Tibial artery (tissue), 4 donors: ENCODE results near the gene RAPGEF3.

ENCODE experiments used
- DNase-seq, 2 donors: peaks; one replicate each; pipeline ENCODE4 v3.0.0-alpha.2; 2019
- H3K27ac ChIP-seq, 2 donors: fragments of 200-600 bp; sonication (generic) in 1 of 2; 1 replicate in 1 of 2; 2 replicates in 1 of 2; pipeline ENCODE4 v1.5.1; 2018 to 2019; ENCODE audit warnings: mild to moderate bottlenecking in 1 of 2
- H3K27me3 ChIP-seq, 2 donors: fragments of 200-600 bp; sonication (generic) in 1 of 2; one replicate each; pipeline versions ENCODE4 v1.5.1 to v1.6.0; 2016 to 2019
- H3K36me3 ChIP-seq, 3 donors: fragments of 200-600 bp; sonication (generic) in 2 of 3; one replicate each; pipeline ENCODE4 v1.5.1; 2016 to 2019; ENCODE audit warnings: mild to moderate bottlenecking in 2 of 3
- H3K4me1 ChIP-seq, 4 donors: fragments of 200-600 bp; sonication (generic) in 2 of 4; 1 replicate in 3 of 4; 2 replicates in 1 of 4; pipeline ENCODE4 v1.5.1; 2016 to 2019
- H3K4me3 ChIP-seq, 2 donors: fragments of 200-600 bp; sonication (generic) in 1 of 2; 1 replicate in 1 of 2; 2 replicates in 1 of 2; pipeline ENCODE4 v1.5.1; 2018 to 2019; ENCODE audit warnings: mild to moderate bottlenecking in 2 of 2
- H3K9me3 ChIP-seq, 3 donors: fragments of 200-600 bp; sonication (generic) in 1 of 3; one replicate each; pipeline ENCODE4 v1.5.1; 2016 to 2019
- intact Hi-C: fragments of 100-400 bp; cut with DNase I; formaldehyde crosslinking; loops from one replicate; pipeline ENCODE4 v1.15.0; 2023; ENCODE audit warnings: low total_unique reads
- TF ChIP-seq, protein P1 (sequence below), 2 experiments: fragments of 200-600 bp in 1 of 2; fragments of 450-650 bp in 1 of 2; IDR thresholded peaks; one replicate each; pipeline ENCODE4 v1.5.1; 2017 to 2019; ENCODE audit warnings: antibody characterized with exemption in 2 of 2, mild to moderate bottlenecking in 1 of 2, moderate library complexity in 1 of 2

The RAPGEF3 gene

GRCh38 chr12:47704719-47705118 is 54.0 kb downstream of the RAPGEF3 start:
- Histone ChIP-seq H3K36me3 (peaks cover 8 to 11% (median 9%) of the 10 kb centered on the region in 3 donors), H3K4me1 (peaks cover 0 to 18% (median 6%) of the 10 kb centered on the region in 4 donors), H3K27me3 (no peaks in the 10 kb centered on the region), H3K27ac (no peak overlapping the region), H3K9me3 (no peaks in the 10 kb centered on the region), H3K4me3 (peak overlapping the region; percentile 90 to 94)
- no peak for DNase-seq
- TF ChIP-seq, protein P1, sequence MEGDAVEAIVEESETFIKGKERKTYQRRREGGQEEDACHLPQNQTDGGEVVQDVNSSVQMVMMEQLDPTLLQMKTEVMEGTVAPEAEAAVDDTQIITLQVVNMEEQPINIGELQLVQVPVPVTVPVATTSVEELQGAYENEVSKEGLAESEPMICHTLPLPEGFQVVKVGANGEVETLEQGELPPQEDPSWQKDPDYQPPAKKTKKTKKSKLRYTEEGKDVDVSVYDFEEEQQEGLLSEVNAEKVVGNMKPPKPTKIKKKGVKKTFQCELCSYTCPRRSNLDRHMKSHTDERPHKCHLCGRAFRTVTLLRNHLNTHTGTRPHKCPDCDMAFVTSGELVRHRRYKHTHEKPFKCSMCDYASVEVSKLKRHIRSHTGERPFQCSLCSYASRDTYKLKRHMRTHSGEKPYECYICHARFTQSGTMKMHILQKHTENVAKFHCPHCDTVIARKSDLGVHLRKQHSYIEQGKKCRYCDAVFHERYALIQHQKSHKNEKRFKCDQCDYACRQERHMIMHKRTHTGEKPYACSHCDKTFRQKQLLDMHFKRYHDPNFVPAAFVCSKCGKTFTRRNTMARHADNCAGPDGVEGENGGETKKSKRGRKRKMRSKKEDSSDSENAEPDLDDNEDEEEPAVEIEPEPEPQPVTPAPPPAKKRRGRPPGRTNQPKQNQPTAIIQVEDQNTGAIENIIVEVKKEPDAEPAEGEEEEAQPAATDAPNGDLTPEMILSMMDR (IDR thresholded peaks at IDR 0.05) = no peak
- intact Hi-C loops = no loop called here

DNA sequence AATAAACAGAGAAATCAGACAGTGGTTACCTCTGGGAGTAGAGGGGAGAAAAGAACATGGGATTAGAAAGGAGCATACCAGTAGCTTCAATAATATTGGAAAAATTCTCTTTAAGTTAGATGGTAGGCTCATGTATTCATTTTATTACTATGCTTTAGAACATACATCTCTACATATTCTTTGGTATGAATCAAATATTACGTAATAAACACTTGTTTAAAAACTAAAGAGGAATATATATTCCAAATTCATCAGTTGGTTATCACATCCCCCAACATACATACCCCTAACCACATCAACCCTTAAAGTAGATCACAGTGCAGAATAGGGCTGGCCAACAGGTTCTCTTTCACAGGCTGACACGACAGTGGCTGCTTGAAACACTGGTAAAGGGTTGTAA is 58.4 kb downstream of the RAPGEF3 start:
- peaks cover 13 to 42% (median 32%) of the 10 kb centered on the region in 3 donors for H3K36me3 ChIP-seq
- H3K27ac ChIP-seq = no peak overlapping the region
- H3K4me3 ChIP-seq = no peak overlapping the region
- peaks cover 0 to 12% (median 5%) of the 10 kb centered on the region in 4 donors for H3K4me1 ChIP-seq
- intact Hi-C loops = no loop called here
- no peaks in the 10 kb centered on the region for H3K27me3 ChIP-seq
- TF ChIP-seq, protein P1 (IDR thresholded peaks at IDR 0.05) = no peak
- no peak for DNase-seq
- H3K9me3 ChIP-seq = no peaks in the 10 kb centered on the region

DNA sequence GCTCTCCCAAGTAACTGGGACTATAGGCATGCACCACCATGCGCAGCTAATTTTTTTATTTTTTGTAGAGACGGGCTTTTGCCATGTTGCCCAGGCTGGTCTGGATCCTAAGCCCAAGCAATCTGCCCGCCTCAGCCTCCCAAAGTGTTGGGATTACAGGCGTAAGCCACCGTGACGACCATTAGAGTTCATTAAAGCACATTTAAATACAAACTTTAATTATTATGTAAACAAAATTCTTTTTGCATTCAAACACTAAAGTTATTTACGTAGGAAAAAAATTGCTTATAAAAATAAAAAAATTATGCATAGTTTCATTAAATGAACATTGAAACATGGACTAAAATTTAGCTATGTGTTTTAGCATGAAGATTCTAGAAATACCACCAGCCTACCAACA is 60.0 kb downstream of the RAPGEF3 start:
- intact Hi-C loops = no loop called here
- DNase-seq = no peak
- H3K4me1 ChIP-seq = peaks cover 0 to 5% (median 0%) of the 10 kb centered on the region in 4 donors
- H3K27me3 ChIP-seq = no peaks in the 10 kb centered on the region
- no peak overlapping the region for H3K4me3 ChIP-seq
- no peaks in the 10 kb centered on the region for H3K9me3 ChIP-seq
- H3K36me3 ChIP-seq = peaks cover 16 to 47% (median 32%) of the 10 kb centered on the region in 3 donors
- TF ChIP-seq, protein P1 (IDR thresholded peaks at IDR 0.05) = no peak
- no peak overlapping the region for H3K27ac ChIP-seq

DNA sequence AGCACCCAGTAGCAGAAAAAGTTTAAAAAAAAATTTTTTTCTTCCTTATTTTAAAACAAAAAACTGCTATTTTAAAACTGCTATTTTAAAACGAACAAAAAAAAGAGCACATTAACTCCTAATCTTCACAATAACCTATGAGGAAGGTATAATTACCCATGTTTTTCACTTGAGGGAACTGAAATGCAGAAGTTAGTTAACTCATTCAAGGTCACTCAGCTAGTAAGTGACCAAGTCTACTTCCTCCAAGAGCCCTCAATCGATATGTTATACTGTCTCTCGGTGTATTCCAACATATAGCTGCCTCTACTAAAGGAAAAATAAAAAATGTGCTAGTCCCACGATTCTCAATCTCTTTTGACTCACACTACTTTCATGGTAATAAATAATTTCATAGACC is 60.6 kb downstream of the RAPGEF3 start:
- H3K36me3 ChIP-seq = peaks cover 16 to 48% (median 37%) of the 10 kb centered on the region in 3 donors
- intact Hi-C loops = no loop called here

DNA sequence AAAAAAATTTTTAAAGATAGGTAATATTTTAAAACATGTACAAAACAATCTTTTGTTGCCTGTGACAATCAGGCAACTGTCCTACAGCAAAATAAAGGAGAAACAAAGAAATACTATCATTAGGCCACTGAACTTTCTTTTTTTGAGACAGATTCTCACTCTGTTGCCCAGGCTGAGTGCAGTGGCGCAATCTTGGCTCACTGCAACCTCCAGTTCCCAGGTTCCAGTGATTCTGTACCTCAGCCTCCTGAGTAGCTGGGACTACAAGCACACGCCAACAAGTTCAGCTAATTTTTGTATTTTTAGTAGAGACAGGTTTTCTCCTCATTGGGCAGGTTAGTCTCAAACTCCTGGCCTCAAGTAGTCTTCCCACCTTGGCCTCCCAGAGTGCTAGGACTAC is 69.5 kb downstream of the RAPGEF3 start:
- Histone ChIP-seq H3K27me3 (no peaks in the 10 kb centered on the region), H3K9me3 (no peaks in the 10 kb centered on the region), H3K27ac (no peak overlapping the region), H3K4me1 (no peaks in the 10 kb centered on the region), H3K36me3 (peaks cover 6 to 30% (median 17%) of the 10 kb centered on the region in 3 donors), H3K4me3 (no peak overlapping the region)
- intact Hi-C loops = no loop called here
- DNase-seq = no peak
- TF ChIP-seq, protein P1 (IDR thresholded peaks at IDR 0.05) = no peak

More for the DNA sequence above, 60.6 kb downstream of the RAPGEF3 start:
- Histone ChIP-seq H3K27me3 (no peaks in the 10 kb centered on the region), H3K4me1 (peaks cover 0 to 3% (median 0%) of the 10 kb centered on the region in 4 donors), H3K4me3 (no peak overlapping the region), H3K27ac (no peak overlapping the region), H3K9me3 (no peaks in the 10 kb centered on the region)
- no peak for DNase-seq
- TF ChIP-seq, protein P1 (IDR thresholded peaks at IDR 0.05) = no peak

DNA sequence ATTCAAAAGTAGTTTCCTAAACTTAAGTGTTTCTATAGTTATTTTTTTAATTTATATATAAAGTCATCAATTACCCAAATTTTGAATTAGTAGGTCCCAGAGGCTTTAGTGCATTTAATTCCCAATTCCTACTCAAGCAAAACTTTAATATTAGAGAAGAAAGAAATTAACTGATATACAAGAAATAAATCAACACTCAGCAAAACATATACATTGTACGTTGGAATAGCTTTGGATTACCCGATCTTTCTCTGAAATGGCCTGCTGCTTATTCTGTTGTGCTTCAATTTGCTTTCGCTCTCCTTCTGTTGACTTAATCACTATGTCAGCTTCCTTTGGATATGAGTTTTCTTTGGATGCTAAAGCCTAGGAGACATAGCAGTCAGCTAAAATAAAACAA is 71.0 kb downstream of the RAPGEF3 start:
- DNase-seq = no peak
- Histone ChIP-seq H3K27me3 (no peaks in the 10 kb centered on the region), H3K9me3 (no peaks in the 10 kb centered on the region), H3K36me3 (peaks cover 3 to 25% (median 9%) of the 10 kb centered on the region in 3 donors), H3K4me1 (no peaks in the 10 kb centered on the region), H3K4me3 (no peak overlapping the region), H3K27ac (no peak overlapping the region)
- intact Hi-C loops = no loop called here
- TF ChIP-seq, protein P1 (IDR thresholded peaks at IDR 0.05) = no peak
